Activated CD8-positive, alpha-beta memory T cell treated with anti-CD3 and anti-CD28 coated beads for 1 hour (primary cell): Measurements from ENCODE around the gene KL.

Experiments used
- DNase-seq, 2 donors: peaks; one replicate each; pipeline ENCODE4 v3.0.0-alpha.2; 2020; ENCODE audit warnings: low read depth in 1 of 2; ENCODE audit errors: extremely low read depth in 1 of 2

KL gene

GRCh38 chr13:33078263-33078662 is 62.0 kb downstream of the KL start:
- no peak for DNase-seq

- DNase-seq: no peak
Observed at GRCh38 chr13:33079960-33080359, 63.7 kb downstream of the KL start.

DNA sequence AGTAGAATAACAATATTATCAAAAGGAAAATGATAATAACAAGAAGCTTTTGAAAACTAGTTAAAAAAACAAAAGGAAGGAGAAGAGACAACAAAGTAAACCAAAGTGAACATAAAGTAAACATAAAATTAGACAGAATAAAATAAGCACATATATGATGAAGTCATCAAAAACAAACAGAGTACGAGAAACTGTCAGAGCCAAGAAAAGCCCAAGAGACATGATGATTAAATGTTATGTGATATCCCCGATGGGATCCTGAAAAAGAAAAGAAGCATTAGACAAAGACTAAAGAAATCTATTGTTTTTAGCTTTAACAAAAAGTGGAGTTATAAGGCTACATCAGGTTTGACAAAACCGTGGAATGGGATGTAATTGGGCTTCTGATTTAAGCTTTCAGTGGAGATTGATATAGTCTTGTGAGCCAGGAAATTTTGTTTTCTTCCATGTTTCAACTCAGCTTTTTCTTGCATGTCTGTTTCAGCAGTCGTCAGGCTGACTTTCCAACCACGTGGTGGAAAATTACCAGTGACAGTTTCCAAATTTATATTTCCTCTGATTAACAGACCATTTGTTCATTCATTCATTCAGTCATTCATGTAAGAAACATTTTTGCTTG is 64.9 kb downstream of the KL start:
- no peak for DNase-seq

DNA sequence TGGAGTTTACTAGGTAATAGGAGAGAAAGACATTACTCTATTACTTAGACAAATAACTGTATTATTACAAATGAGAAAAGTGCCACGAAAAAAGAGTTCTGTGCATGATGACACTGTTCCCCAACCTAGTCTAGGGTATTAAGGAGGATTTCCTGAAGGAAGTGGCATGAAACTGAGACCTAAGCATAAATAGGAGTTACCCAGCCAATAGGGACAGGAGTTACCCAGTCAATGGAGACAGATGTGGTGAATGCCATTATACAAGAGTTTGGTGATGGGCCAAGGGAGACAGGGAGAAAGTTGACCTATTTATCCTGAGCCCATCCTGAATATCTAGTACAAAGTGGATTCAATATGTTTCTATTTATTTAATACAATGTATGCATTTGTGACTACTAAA is 65.4 kb downstream of the KL start:
- no peak for DNase-seq

GRCh38 chr13:33083054-33083453 is 66.8 kb downstream of the KL start:
- no peak for DNase-seq

- DNase-seq: no peak
Observed at GRCh38 chr13:33087091-33087490, 70.9 kb downstream of the KL start.

DNA sequence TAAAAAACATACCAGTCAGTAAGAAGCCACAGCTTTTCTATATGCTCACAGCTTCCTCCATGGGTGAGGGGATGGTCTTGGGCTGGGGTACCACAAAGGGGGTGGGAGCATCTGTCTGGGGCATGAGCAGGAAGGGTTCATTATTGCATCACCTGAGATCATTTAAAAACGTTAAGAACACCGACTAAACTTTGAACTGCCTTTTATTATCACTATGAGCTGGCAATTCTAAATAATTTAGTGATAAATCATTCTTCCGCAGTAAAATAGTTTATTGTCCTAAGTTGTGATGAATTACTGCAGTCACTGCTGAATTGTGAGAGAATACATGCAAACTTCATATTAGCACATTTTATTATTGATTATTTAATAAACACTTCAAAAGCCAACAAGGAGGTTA is 71.6 kb downstream of the KL start:
- no peak for DNase-seq

GRCh38 chr13:33089311-33089710 is 73.1 kb downstream of the KL start:
- DNase-seq: no peak

DNA sequence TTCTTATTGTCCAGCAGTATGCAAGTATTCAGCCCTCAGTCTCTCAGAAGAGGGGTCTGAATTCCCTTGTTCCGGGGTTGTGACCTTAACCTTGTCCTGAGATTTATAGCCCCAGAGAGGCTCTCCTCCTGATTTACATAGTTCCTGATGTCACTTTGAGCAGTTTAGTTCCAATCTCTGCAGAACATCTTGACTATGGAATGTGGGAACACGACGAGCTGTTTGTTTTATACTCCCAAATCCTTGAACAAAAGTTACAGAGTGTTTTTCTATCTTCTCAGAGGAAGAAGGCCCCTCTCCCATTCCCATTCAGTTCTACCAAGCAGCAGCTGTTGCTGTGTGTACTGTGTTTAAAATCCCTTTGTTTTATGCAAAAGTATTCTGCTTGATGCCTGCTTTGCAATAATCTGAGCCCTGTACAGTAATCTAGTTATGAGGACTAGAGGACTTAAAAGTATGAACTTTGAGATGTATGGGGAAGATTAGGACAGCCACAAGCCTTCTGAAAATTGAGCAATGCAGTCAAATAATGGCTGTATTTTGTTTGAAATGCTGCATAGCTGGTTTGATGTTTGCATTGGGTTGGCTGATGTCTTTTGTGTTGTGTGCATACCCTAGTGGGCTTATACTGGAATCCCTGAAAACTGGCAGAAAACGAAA is 74.7 kb downstream of the KL start:
- no peak for DNase-seq

GRCh38 chr13:33091415-33091774 is 75.2 kb downstream of the KL start:
- no peak for DNase-seq

- no peak for DNase-seq
Observed at GRCh38 chr13:33092073-33092987, 76.1 kb downstream of the KL start.

DNA sequence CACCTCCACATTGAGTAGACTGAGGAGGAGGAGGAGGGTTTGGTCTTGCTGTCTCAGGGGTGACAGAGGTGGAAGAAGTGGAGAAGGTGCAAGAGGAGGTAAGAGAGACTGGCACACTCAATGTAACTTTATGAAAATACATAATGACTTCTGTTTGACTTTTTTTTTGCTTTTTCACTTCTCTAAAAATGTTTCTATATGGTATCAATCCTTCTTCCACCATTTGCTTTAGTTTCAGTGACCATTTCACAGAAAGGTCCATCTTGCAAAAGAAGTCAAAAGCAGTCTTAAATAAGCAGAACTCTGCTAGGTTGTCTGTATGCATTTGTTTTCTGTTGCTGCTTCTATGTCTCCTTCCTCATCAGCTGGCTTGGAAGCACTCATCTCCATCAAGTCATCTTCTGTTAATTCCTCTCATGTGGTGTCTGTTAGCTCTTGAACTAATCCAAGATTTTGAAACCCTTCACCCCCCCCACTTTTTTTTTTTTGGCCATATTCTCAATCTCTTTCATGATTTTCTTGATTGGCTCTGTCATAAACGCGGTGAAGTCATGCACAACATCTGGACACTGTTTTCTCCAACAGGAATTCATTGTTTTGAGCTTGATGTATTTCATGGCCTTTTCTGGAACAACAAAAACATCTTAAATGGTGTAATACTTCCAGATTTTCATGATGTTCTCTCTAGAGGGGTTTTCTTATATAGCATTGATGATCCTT is 80.8 kb downstream of the KL start:
- DNase-seq: no peak

- DNase-seq: no peak
Observed at GRCh38 chr13:33099860-33100259, 83.6 kb downstream of the KL start.

DNA sequence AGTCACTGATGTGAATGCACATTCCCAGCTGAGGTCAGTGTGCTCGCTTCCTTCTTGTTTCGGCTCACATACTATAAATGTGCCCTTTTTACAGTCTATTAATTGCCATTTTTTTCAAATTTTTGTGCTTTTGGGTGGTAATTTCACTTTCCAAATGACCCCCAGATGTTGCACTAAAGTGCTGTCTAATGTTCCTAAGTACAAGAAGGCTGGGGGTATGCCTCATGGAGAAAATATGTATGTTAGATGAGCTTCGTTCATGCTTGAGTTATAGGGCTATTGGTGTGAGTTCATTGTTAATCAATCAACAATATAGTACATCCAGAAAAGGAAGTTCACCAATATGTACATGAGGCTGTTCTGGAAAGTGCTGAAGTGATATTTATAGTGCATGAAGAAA is 84.7 kb downstream of the KL start:
- DNase-seq: no peak

- DNase-seq: no peak
Observed at GRCh38 chr13:33101835-33102234, 85.6 kb downstream of the KL start.

DNA sequence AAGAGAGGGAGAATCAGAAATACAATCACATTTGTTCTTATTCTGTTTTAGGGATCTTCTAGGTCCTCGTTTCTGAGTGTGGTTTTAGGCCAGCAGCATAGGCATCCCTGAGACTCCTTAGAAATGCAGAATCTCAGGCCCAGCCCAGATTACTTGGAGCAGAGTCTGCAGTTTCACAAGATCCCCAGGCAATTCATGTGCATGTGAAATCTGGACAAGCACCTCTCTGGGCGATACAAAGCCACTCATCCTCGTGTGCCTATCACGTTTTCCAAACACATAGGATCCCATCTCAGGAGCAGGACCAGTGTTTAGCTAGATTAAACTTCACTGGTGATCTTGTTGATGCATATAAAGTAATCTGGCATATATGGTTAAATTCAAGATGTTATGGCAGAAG is 87.2 kb downstream of the KL start:
- no peak for DNase-seq

GRCh38 chr13:33105387-33106005 is 89.3 kb downstream of the KL start:
- DNase-seq: no peak

DNA sequence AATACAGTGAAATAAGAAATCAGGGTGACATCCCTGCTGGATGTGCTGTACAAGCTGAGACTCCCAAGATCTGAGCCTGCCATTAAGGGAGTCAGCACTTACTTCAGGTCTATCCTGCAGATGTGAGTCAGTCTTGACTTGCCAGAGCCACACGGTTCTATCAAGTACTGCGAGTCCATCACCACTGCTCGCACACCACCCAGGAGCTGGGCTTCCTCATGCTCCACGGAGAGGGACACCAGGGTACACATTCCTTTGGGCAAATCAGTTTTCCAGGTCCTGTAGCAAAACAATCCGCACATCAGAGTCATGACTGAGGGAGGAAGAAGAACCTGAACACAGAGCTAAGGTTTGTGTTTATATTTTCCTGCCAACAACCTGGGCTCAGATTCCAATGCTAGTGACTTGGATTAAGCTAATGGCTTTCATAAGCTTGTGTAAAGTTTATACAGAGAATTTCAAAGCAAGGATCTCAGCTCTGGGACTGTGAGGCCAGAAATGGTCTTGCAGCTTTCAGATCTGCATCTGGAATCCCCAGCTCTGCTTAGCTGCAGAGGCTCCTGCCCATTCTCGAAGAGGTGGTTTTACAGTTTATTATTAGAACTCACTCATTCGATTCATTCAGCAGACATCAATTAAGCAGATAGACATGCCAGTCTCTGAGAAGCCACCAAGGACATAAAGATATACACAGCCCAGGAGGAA is 90.6 kb downstream of the KL start:
- DNase-seq: no peak

GRCh38 chr13:33107361-33107760 is 91.1 kb downstream of the KL start:
- no peak for DNase-seq

DNA sequence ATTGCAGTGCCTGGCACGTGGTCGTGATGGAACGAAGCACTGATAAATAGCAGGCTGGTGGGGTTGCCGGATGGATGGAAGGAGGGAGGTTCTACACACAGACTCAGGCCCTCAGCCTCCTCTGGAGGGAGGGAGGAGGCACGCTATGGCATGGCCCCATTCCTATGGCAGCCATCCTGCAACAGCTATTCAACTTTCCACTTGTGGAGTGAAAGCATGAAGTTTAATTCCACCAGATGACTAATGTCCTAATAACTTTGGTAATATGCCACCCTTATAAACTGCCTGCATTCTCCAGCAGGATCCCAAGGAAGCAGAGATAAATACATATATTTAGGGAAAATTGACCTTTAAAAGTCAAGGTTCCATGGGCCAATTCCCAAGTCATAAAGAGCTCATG is 92.4 kb downstream of the KL start:
- no peak for DNase-seq
